GM18951 (cell line): Measurements from ENCODE around the gene SOX10.
"Not testable (repeated sequence)": the region's sequence is repeated elsewhere in the genome, so short reads cannot be mapped to it uniquely, and the experiment has no call there.

ENCODE experiments used
- POLR2A ChIP-seq: IDR thresholded peaks from 4 replicates; pipeline ENCODE4 v1.6.1; 2011; ENCODE audit warnings: mild to moderate bottlenecking; ENCODE audit not compliant: insufficient read length, insufficient read depth; ENCODE audit errors: extremely low read depth
- in situ Hi-C: fragments of 300-500 bp; cut with MboI; formaldehyde crosslinking; loops from one replicate; pipeline ENCODE4 v1.12.0; 2022; ENCODE audit warnings: low sequenced_read_pairs, mixed read lengths, inconsistent platforms; ENCODE audit not compliant: unreplicated experiment

The SOX10 gene

DNA sequence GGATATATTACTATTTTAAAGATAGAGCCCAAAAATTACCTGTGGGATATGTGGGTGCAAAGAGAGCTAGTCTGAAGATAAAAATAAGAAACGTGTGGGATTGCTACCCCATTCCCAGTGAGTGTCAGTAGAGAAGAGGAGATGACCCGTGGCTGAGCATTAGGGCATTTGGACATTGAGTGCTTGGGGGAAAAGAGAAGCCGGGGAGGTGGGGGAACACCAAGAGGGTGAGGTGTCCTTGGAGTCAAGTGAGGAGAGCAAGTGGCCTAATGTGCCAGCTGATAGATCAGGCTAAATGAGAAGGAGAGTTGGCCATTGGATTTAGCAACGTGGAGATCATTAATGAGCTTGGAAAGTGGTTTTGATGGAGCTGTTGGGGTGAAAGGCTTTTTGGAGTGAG, 29.7 kb downstream of the SOX10 start:
- in situ Hi-C loops = no loop called here
- TF ChIP-seq POLR2A = no peak

DNA sequence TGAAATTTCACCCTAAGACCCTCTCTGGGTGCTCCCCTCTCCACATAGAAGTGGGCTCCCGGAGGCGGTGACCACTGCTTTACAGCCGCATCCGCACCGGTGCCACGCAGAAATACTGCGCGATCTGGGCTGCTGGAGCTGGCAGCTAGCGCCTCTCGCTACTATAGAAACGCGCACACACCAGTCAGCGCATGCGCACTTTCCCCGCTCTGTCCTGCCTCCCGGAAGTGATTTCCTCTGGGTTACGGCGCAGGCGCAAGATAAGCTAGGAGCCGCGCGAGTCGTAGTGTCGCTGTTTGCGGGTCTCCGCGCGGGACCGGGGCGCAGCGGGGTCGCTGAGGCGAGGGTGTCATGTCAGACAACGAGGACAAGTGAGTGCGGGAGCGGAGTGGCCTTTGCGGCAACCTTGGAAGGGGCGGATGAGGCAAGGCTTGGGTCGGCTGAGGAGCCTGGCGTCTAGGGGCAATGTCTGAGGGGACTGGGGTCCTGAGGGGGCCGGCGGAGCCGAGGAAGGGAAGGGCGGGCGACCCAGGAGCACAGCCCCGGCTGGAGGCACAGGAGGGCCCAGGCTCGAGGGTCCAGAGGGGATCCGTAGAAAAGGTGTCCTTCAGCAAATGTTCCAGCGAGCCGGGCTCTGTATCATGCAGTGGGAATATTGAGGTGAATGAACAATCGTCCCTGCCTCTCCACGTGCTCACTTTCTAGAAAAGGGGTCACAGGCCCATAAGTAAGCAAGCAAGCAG, 30.7 kb downstream of the SOX10 start, which contains the start of the genes C22orf23 and POLR2F:
Gene C22orf23 (minus strand): TSS at position 165 of the 743 bp plus-strand sequence. CDS start 452 bp downstream, outside the sequence.
Gene POLR2F (plus strand): TSS at position 263 of the 743 bp plus-strand sequence. CDS start 89 bp downstream, at position 352.
- peak; percentile 96 for TF ChIP-seq POLR2A
- in situ Hi-C loops = no loop called here

DNA sequence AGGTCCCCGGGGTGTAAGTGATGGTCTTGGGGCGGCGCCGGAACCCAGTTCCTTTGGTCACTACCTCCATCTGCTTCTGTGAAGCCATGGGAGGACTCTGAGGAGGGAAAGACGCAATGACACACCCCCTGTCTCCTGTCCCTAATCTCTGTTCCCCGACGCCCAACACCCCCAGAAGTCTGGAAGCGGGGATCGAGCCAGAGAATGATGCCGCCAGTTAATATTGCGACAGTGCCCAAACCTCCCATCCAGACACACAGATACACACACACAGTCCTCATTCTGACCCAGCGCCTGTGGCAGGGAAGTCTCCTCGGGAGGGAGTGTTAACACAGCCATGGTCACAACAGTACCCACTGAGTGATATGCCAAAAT, 31.3 kb downstream of the SOX10 start:
- in situ Hi-C loops = no loop called here
- no peak for TF ChIP-seq POLR2A

DNA sequence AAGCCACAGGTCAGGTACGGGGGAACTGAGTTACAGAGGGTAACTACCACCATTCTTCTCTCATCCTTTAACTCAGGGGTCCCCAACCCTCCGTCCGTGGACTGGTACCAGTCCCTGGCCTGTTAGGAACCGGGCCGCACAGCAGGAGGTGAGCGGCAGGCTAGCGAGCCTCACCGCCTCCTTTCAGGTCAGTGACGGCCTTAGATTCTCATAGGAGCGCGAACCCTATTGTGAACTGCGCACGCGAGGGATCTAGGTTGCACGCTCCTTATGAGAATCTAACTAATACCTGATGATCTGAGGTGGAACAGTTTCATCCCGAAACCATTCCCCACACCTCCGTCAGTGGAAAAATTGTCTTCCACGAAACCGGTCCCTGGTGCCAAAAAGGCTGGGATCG, 31.7 kb downstream of the SOX10 start:
- in situ Hi-C loops = not testable (repeated sequence)

DNA sequence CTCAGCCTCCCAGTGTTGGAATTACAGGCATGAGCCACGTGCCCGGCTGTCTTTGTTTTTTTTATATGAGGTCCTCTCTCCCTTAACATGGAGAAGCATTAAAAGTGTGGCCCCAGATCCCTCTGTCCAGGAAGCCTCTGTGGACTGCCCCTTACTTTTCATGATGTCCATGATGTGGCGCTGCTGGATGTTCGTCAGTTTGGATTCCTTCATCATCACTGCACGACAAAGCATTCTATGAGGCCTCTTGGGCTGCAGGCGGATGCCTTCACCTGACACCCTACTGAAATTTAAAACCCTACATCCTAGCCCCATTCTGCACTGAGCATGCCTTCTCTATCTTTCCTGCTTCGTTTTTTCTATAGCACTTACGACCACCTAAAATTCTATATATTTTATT, 33.0 kb downstream of the SOX10 start:
- in situ Hi-C loops = no loop called here

DNA sequence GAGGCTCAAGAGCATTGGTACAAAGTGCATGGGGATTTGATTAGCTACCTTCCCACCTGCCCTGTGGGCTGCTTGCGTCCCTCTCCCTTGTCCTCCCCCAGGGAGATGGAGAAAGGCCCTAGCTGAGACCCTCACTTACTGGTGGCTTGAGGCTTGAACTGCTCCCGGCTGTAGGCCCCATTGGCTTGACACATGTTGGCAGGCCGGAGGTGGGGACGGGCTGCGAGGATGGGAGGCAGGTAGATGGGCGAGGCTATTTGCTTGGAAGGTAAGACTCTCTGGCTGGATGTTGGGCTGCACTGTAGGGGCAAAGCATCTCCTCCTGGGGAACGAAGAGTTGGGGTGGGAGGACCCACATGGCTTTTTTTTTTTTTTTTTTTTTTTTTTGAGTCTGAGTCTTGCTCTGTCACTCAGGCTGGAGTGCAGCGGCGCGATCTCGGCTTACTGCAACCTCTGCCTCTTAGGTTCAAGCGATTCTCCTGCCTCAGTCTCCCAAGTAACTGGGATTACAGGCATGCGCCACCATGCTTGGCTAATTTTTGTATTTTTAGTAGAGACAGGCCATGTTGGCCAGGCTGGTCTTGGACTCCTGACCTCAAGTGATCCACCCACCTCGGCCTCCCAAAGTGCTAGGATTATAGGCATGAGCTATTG, 37.1 kb downstream of the SOX10 start:
- in situ Hi-C loops = not testable (repeated sequence)

More for the DNA sequence above, 33.0 kb downstream of the SOX10 start:
- TF ChIP-seq POLR2A = no peak

DNA sequence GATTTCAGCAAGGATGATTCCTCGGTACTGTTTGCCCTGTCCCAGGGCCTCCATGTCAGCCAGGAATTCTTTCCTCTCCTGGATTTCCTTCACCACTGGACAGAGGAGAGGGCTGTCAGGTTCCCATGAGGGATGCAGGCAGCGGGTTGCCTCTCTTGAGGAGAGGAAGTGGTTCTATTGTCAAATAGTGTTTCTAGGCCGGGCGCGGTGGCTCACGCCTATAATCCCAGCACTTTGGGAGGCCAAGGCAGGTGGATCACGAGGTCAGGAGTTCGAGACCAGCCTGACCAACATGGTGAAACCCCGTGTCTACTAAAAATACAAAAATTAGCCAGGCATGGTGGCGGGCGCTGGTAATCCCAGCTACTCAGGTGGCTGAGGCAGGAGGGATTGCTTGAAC, 39.9 kb downstream of the SOX10 start:
- in situ Hi-C loops = not testable (repeated sequence)

DNA sequence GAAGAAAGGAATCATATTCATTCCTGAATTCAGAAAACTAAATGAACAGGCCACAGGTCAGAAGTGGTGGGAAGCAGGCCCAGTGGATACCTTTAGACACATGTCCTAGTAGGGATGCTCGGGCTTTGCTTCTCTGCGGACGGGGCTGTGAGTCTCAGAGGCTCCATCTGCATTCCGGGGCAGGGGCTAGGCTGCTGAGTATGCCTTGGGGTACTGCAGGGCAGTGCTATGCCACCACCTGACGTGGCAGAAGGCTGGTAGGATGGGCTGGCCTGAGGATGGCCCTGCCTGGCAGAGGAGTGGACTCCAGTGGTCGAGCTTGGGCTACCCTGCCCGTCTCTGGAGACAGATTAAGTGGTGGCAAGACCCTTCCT, 40.5 kb downstream of the SOX10 start:
- in situ Hi-C loops = no loop called here
- no peak for TF ChIP-seq POLR2A

DNA sequence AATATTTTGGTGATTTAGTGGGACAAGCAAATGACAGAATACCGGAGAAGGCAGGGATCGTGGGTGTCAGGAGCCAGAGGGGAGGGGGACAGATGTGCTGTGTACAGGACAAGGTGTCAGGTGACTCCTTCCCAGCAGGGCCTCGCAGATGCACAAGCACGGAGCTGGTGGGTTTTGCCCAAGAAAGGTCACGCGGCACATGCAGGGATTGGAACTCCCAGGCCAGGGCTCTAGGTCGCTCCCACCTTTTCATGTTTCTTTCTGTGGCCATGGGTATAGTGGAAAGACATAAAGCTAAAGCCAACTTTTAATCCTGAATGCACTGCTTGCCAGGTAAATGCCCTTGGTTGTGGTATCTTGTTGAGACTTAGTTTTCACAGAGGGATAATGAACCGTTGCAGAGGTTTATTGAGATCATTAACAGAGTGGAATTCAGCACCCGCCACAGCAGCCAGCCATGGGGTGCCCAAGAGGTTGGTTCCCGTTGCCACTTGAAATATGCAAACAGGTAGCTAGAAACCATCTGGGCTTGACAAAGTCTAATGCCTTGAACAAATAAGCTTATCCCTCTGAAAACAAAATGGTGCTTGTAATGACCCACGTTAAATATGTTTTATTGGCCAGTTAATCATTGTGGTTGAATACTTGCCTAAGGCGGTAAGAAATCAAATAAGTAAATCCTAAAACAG, 41.1 kb downstream of the SOX10 start:
- no peak for TF ChIP-seq POLR2A
- in situ Hi-C loops = no loop called here

DNA sequence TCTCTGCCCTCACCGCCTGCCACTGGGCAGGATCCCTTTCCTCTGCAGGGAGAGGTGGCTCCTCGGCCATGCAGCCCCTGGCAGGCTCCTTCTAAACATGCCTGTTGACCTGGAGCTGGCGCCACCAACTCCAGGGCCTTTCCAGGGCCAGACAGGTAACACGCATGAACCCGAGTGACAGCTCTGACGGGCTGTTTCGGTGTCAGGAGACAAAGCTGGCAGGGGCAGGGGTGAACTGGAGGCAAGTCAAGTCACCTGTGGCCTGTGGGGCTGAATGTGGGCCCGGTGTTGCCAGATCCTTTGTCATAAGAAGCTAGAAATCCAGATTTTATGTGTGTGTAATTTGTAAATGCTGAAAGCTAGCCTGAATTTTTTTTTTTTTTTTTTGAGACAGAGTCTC, 42.2 kb downstream of the SOX10 start:
- in situ Hi-C loops = no loop called here
- no peak for TF ChIP-seq POLR2A

DNA sequence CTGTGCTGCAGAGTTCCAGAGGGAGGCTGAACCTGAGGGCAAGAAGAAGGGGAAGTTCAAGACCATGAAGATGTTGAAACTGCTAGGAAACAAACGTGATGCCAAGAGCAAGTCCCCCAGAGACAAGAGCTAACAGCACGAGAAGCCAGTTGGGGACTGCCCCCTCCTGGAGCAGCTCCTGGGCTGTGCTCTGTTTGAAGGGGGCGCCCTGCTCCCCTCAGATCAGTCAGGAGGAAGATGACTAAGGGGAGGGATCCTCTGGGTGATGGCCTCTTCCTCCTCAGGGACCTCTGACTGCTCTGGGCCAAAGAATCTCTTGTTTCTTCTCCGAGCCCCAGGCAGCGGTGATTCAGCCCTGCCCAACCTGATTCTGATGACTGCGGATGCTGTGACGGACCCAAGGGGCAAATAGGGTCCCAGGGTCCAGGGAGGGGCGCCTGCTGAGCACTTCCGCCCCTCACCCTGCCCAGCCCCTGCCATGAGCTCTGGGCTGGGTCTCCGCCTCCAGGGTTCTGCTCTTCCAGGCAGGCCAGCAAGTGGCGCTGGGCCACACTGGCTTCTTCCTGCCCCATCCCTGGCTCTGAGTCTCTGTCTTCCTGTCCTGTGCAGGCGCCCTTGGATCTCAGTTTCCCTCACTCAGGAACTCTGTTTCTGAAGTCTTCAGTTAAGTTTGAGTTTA, 43.5 kb downstream of the SOX10 start:
- no peak for TF ChIP-seq POLR2A
- in situ Hi-C loops = no loop called here

DNA sequence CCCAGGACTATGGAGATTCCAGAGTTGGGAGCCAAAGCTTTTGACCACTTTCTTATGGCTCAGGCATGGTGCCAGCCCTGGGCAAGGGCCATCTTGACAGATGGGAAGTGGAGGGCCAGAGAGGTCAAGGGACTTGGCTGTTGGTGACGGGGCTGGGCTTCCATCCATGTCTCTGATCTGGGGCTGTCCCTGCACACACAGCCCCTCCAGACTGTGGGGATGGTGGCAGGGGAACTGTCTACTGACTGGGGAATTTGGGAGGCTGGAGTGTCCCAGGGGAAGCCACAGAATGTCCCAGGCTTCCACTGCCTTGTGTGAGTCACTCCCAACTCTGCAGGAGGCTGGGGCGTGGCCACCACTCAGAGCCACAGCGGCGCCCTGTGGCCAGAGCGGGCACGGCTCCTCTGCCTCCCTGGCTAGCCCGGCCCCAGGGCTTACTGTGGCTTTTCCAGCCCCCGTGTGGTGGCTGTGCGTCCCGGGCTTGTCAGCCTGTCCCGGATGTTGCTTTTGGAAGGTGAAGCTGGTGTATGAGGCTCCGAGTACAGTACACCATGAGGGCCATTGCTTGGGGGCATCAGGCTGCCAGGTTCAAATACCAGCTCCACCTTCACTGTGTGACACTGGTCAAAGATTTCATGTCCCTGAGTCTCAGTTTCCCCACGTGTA, 50.5 kb downstream of the SOX10 start:
- in situ Hi-C loops = no loop called here
- TF ChIP-seq POLR2A = no peak

DNA sequence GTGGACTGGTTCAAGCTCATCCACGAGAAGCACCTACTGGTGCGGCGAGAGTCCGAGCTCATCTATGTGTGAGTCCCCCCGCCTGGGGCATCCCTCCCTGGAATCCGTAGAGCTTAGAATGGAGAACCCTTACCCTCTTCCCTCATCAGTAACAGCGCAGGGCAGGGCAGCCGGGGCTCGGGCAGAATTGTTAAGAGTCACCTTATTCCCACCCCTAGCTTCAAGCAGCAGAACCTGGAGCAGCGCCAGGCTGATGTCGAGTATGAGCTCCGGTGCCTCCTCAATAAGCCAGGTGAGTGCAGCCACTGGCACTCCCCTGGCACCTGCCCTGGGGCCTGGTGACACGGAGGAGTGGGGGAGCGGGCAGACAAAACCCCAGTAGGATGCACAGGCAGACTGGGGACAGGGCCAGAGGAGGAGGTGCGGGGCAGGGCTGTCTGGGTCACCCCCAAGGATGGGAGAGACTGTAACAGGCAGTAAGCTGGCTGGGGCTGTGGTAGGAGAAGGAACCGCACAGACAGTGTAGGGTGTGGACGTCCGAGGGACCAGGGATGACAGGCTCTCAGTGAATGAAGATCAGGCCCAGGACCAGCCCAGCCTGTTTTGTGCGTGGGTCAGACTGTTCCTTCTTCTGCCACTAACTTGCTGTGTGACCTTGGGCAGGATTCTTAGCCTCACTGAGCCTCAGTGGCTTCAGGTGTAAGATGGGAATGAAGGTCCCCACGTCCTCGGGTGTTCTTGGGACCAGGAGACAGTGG, 51.4 kb downstream of the SOX10 start:
- in situ Hi-C loops = no loop called here
- no peak for TF ChIP-seq POLR2A
